B cell (primary cell): ENCODE measurements around the gene RSL1D1. TPM values are rescaled to one million over a fixed set of nuclear protein-coding genes. Genes with fewer than 3 reads are reported as not detected.

Experiments
- ATAC-seq: fragments of 200-7000 bp; cut with Tn5 transposase; one replicate; pipeline ENCODE4 v1.10.0; 2021; ENCODE audit warnings: low read depth, mild to moderate bottlenecking, moderate number of reproducible peaks, moderate library complexity
- CTCF ChIA-PET: fragments of 350-600 bp; sonication (Branson Sonifier 250); formaldehyde crosslinking; loops from one replicate; lab custom pipeline; 2021; ENCODE audit warnings: antibody characterized with exemption, inconsistent platforms; lab: Charles Lee
- POLR2A ChIA-PET: fragments of 350-600 bp; sonication (Branson Sonifier 250); formaldehyde crosslinking; loops from one replicate; lab custom pipeline; 2021; ENCODE audit warnings: antibody characterized with exemption; lab: Charles Lee
- DNase-seq: peaks from one replicate; pipeline ENCODE4 v3.0.0; 2013
- H2AFZ ChIP-seq: 2 replicates; pipeline ENCODE4 v1.6.1; 2012; ENCODE audit warnings: mild to moderate bottlenecking, low read depth, low read length; ENCODE audit not compliant: insufficient read depth, poor library complexity, severe bottlenecking
- H3K27ac ChIP-seq, 2 donors: 1 replicate in 1 of 2; 2 replicates in 1 of 2; pipeline ENCODE4 v1.5.1; 2012 to 2013; ENCODE audit warnings: low read length in 2 of 2, mild to moderate bottlenecking in 2 of 2, moderate library complexity in 1 of 2
- H3K27me3 ChIP-seq, 4 experiments: fragments of 200-600 bp in 1 of 4; sonication (generic) in 1 of 4; replicated peaks in 1 of 4; 1 replicate in 2 of 4; 2 replicates in 2 of 4; pipeline versions ENCODE4 v1.6.1 to v1.7.0; 2013 to 2016; ENCODE audit warnings: low read length in 3 of 4, mild to moderate bottlenecking in 2 of 4, mixed read lengths in 1 of 4, moderate library complexity in 1 of 4; ENCODE audit not compliant: insufficient read depth in 4 of 4, control insufficient read depth in 3 of 4; ENCODE audit errors: control extremely low read depth in 1 of 4
- H3K36me3 ChIP-seq, 2 experiments: replicated peaks in 1 of 2; 1 replicate in 1 of 2; 2 replicates in 1 of 2; pipeline versions ENCODE4 v1.6.1 to v1.7.1; 2013; ENCODE audit warnings: low read length in 1 of 2; ENCODE audit not compliant: insufficient read depth in 2 of 2, control insufficient read depth in 1 of 2; ENCODE audit errors: control extremely low read depth in 1 of 2, extremely low read depth in 1 of 2
- H3K4me1 ChIP-seq, 2 donors: fragments of 200-600 bp in 1 of 2; sonication (generic) in 1 of 2; 1 replicate in 1 of 2; 2 replicates in 1 of 2; pipeline versions ENCODE4 v1.5.1 to v1.6.1; 2013 to 2017; ENCODE audit warnings: low read length in 2 of 2; ENCODE audit not compliant: control insufficient read depth in 2 of 2, insufficient read depth in 2 of 2
- H3K4me2 ChIP-seq: replicated peaks from 2 replicates; pipeline ENCODE3; 2012; ENCODE audit warnings: mild to moderate bottlenecking, low read depth, low read length; ENCODE audit not compliant: poor library complexity, severe bottlenecking
- H3K4me3 ChIP-seq, 5 experiments: fragments of 200-600 bp in 1 of 5; sonication (generic) in 1 of 5; 1 replicate in 3 of 5; 2 replicates in 2 of 5; pipeline versions ENCODE4 v1.5.1 to v1.7.0; 2011 to 2016; ENCODE audit warnings: low read length in 4 of 5, mild to moderate bottlenecking in 4 of 5, low read depth in 2 of 5, control low read depth in 1 of 5, moderate library complexity in 1 of 5; ENCODE audit not compliant: insufficient read depth in 1 of 5; ENCODE audit errors: control extremely low read depth in 1 of 5, extremely low read depth in 1 of 5
- H3K79me2 ChIP-seq: fragments of 200-600 bp; sonication (generic); one replicate; pipeline ENCODE4 v1.6.0; 2016; ENCODE audit warnings: low read length; ENCODE audit not compliant: control insufficient read depth, insufficient read depth
- H3K9ac ChIP-seq: fragments of 200-600 bp; sonication (generic); 2 replicates; pipeline ENCODE4 v1.6.1; 2017; ENCODE audit warnings: mild to moderate bottlenecking, low read length, moderate library complexity
- H3K9me3 ChIP-seq, 3 donors: one replicate each; pipeline versions ENCODE4 v1.6.1 to v1.7.1; 2013; ENCODE audit warnings: low read length in 2 of 3; ENCODE audit not compliant: control insufficient read depth in 2 of 3, insufficient read depth in 1 of 3; ENCODE audit errors: control extremely low read depth in 1 of 3
- H4K20me1 ChIP-seq: 2 replicates; pipeline ENCODE4 v1.6.0; 2012; ENCODE audit warnings: mild to moderate bottlenecking, low read length; ENCODE audit not compliant: insufficient read depth, control insufficient read depth, poor library complexity, severe bottlenecking
- H3K27ac Mint-ChIP-seq: one replicate; pipeline ENCODE4 v1.8.0; 2021; ENCODE audit warnings: mixed read lengths
- H3K27me3 Mint-ChIP-seq: one replicate; pipeline ENCODE4 v1.8.0; 2021; ENCODE audit warnings: mixed read lengths
- H3K4me1 Mint-ChIP-seq: one replicate; pipeline ENCODE4 v1.8.0; 2021; ENCODE audit warnings: mixed read lengths
- H3K4me3 Mint-ChIP-seq: one replicate; pipeline ENCODE4 v1.8.0; 2021; ENCODE audit warnings: mixed read lengths
- H3K9me3 Mint-ChIP-seq: one replicate; pipeline ENCODE4 v1.8.0; 2022; ENCODE audit warnings: mixed read lengths; ENCODE audit not compliant: insufficient read depth
- EZH2 ChIP-seq: IDR thresholded peaks from 2 replicates; pipeline ENCODE4 v1.6.1; 2012; ENCODE audit warnings: borderline replicate concordance, low read depth, mild to moderate bottlenecking, moderate library complexity, low read length; ENCODE audit not compliant: insufficient read depth, poor library complexity, severe bottlenecking
- WGBS: methylation state at CpG from one replicate; pipeline ENCODE4 v1.1.5; 2013; ENCODE audit warnings: missing lambda C conversion rate; ENCODE audit not compliant: insufficient coverage; 5-methylcytosine and 5-hydroxymethylcytosine counted together
- intact Hi-C: fragments of 100-400 bp; cut with micrococcal nuclease; formaldehyde crosslinking; loops from one replicate; pipeline ENCODE4 v1.10.0; 2022
- polyA plus RNA-seq: library from polyadenylated mRNA; depleted of rRNA; stranded (reverse); fragments of >200 nt; gene quantifications from 2 replicates; pipeline ENCODE4 v1.2.3, GENCODE V29; 2012
- total RNA-seq, 2 donors: library from RNA; stranded (reverse); fragments of 120-200 nt in 1 of 2; gene quantifications; 1 replicate in 1 of 2; 2 replicates in 1 of 2; pipeline versions ENCODE4 v1.2.3 to v1.2.4, GENCODE V29; 2013 to 2022
- TF ChIP-seq, protein P1 (sequence below): fragments of 200-600 bp; IDR thresholded peaks from one replicate; pipeline ENCODE4 v1.8.0; 2022; ENCODE audit warnings: antibody characterized with exemption, mild to moderate bottlenecking

The RSL1D1 gene
- total and polyA plus RNA-seq, 2 donors (not counting 1 experiment from before 2014, with no cell fraction given) = 21.1 to 167 TPM

DNA sequence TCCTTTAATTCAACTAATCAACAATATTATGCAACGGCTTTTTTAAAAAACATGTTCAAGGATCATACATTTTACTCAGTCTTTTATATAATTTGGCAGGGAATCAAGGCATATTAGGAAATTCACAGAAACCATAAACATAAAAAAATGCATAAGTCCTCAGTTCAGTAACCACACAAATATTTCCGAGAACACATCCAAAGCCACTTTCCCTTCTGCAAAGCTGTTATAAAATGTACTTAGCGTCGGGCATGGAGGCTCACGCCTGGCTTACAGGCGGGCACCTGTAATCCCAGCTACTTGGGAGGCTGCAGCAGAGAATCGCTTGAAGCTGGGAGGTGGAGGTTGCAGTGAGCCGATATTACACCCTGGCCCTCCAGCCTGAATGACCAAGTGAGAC is 44.6 kb downstream of the RSL1D1 start:
- no peak overlapping the region for H3K27ac Mint-ChIP-seq
- no peaks in the 10 kb centered on the region for H3K27me3 ChIP-seq
- intact Hi-C loops = no loop called here
- no peak overlapping the region for H3K4me3 ChIP-seq
- no peaks in the 10 kb centered on the region for H3K36me3 ChIP-seq
- TF ChIP-seq EZH2 = no peak
- TF ChIP-seq, protein P1, sequence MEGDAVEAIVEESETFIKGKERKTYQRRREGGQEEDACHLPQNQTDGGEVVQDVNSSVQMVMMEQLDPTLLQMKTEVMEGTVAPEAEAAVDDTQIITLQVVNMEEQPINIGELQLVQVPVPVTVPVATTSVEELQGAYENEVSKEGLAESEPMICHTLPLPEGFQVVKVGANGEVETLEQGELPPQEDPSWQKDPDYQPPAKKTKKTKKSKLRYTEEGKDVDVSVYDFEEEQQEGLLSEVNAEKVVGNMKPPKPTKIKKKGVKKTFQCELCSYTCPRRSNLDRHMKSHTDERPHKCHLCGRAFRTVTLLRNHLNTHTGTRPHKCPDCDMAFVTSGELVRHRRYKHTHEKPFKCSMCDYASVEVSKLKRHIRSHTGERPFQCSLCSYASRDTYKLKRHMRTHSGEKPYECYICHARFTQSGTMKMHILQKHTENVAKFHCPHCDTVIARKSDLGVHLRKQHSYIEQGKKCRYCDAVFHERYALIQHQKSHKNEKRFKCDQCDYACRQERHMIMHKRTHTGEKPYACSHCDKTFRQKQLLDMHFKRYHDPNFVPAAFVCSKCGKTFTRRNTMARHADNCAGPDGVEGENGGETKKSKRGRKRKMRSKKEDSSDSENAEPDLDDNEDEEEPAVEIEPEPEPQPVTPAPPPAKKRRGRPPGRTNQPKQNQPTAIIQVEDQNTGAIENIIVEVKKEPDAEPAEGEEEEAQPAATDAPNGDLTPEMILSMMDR = no peak
- no peak overlapping the region for H2AFZ ChIP-seq
- DNase-seq (no peak), ATAC-seq (no peak)
- peaks cover 0 to 12% (median 0%) of the 10 kb centered on the region in 3 donors for H3K9me3 ChIP-seq
- WGBS = 30% methylated on average over 2 of the region's 8 CpGs
- no peak overlapping the region for H3K4me3 Mint-ChIP-seq
- no peak overlapping the region for H3K9ac ChIP-seq
- no peaks in the 10 kb centered on the region for H4K20me1 ChIP-seq
- H3K27me3 Mint-ChIP-seq = no peaks in the 10 kb centered on the region
- ChIA-PET POLR2A (interaction anchor here (1.0 kb wide), 1 partner anchor 9 kb away, joined by 3 read pairs; the partner anchor contains the start of gene ZC3H7A), CTCF (interaction anchor here (0.6 to 1.1 kb wide), 3 partner anchors 9 to 22 kb away, joined by 3 read pairs; partner anchors contain the start of gene ZC3H7A)
- no peak overlapping the region for H3K4me2 ChIP-seq
- peaks cover 8% of the 10 kb centered on the region for H3K4me1 Mint-ChIP-seq
- no peak overlapping the region for H3K27ac ChIP-seq
- H3K79me2 ChIP-seq = peaks cover 28% of the 10 kb centered on the region
- H3K4me1 ChIP-seq = peaks cover 0 to 16% of the 10 kb centered on the region in 2 donors
- H3K9me3 Mint-ChIP-seq = peaks cover 2% of the 10 kb centered on the region

DNA sequence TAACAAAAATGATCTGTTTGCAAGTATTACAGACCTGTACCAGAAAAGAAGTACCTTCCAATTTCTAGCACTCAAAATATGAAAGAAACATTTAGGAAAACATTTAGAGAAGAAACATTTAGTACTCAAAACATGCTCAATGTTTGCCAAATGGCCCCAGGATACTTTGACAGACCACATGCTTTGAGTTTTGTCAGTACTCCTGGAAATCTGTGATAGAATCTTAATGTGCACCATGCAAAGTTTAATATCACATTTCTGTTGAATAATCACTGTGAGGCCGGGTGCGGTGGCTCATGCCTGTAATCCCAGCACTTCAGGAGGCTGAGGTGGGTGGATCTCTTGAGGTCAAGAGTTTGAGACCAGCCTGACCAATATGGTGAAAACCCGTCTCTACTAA is 45.8 kb downstream of the RSL1D1 start:
- H3K9me3 Mint-ChIP-seq = peaks cover 2% of the 10 kb centered on the region

More for the DNA sequence above, 45.8 kb downstream of the RSL1D1 start:
- no peaks in the 10 kb centered on the region for H4K20me1 ChIP-seq
- CTCF ChIA-PET = no interaction called here
- no peak overlapping the region for H3K4me3 Mint-ChIP-seq
- TF ChIP-seq EZH2 = no peak
- TF ChIP-seq, protein P1 = no peak
- no peak for DNase-seq
- peaks cover 2 to 16% of the 10 kb centered on the region in 2 donors for H3K4me1 ChIP-seq
- intact Hi-C loops = no loop called here
- H3K27me3 Mint-ChIP-seq = no peaks in the 10 kb centered on the region
- H3K79me2 ChIP-seq = peaks cover 39% of the 10 kb centered on the region
- WGBS = no CpG with 5 or more reads among the region's 3 CpGs
- no peak overlapping the region for H3K27ac Mint-ChIP-seq
- no peaks in the 10 kb centered on the region for H3K36me3 ChIP-seq
- no peaks in the 10 kb centered on the region for H3K27me3 ChIP-seq
- no peak overlapping the region for H3K4me2 ChIP-seq
- ATAC-seq = no peak
- peaks cover 14% of the 10 kb centered on the region for H3K4me1 Mint-ChIP-seq
- H2AFZ ChIP-seq = no peak overlapping the region
- no peak overlapping the region for H3K27ac ChIP-seq
- H3K9me3 ChIP-seq = peaks cover 0 to 7% (median 0%) of the 10 kb centered on the region in 3 donors
- H3K4me3 ChIP-seq = no peak overlapping the region
- POLR2A ChIA-PET = interaction anchor here (0.7 kb wide), 1 partner anchor 235 kb away, joined by 3 read pairs; no protein-coding TSS in a partner anchor
- H3K9ac ChIP-seq = no peak overlapping the region
